PFSK-1 (cell line): ENCODE results near the gene IL1RN.
A peak's percentile ranks its signal among the peaks of the same experiment; 100 is the strongest.

Source experiments
- FOXP2 ChIP-seq: optimal IDR thresholded peaks from 2 replicates; pipeline ENCODE3; 2011; ENCODE audit warnings: borderline replicate concordance, control low read depth, inconsistent platforms; ENCODE audit not compliant: insufficient read depth; ENCODE audit errors: extremely low read length, extremely low read depth
- POLR2AphosphoS5 ChIP-seq: IDR thresholded peaks from 2 replicates; pipeline ENCODE4 v1.6.1; 2012; ENCODE audit warnings: low read depth, mild to moderate bottlenecking, control low read depth, low read length, moderate library complexity
- REST ChIP-seq, 2 experiments: IDR thresholded peaks; 2 replicates each; pipeline versions ENCODE4 v1.6.1 to v1.8.0; 2011 to 2012; ENCODE audit warnings: low read depth in 2 of 2, low read length in 2 of 2, control low read depth in 1 of 2, inconsistent platforms in 1 of 2, mild to moderate bottlenecking in 1 of 2, moderate library complexity in 1 of 2; ENCODE audit not compliant: insufficient read depth in 1 of 2
- SIN3A ChIP-seq: IDR thresholded peaks from 2 replicates; pipeline ENCODE4 v1.6.1; 2012; ENCODE audit warnings: mild to moderate bottlenecking, low read length, moderate library complexity, borderline replicate concordance; ENCODE audit not compliant: insufficient read depth
- TAF1 ChIP-seq: IDR thresholded peaks from 2 replicates; pipeline ENCODE4 v1.6.1; 2012; ENCODE audit warnings: low read length, control low read depth, borderline replicate concordance; ENCODE audit not compliant: insufficient read depth

IL1RN gene

GRCh38 chr2:113088213-113088992 is 39.0 kb upstream of the IL1RN start:
- TF ChIP-seq TAF1: no peak
- no peak for TF ChIP-seq FOXP2
- peak in 1 of 2 experiments; percentile 71; a peak in 2 of 4 replicates for TF ChIP-seq REST (IDR thresholded peaks at IDR 0.05; ENCODE audit: insufficient read depth in 1 of 2, low read depth in 2 of 2, low read length in 2 of 2)
- TF ChIP-seq SIN3A: no peak
- no peak for TF ChIP-seq POLR2AphosphoS5

GRCh38 chr2:113089916-113090315 is 37.5 kb upstream of the IL1RN start:
- TF ChIP-seq TAF1: no peak

GRCh38 chr2:113091231-113091896 is 36.0 kb upstream of the IL1RN start:
- no peak for TF ChIP-seq SIN3A
- no peak for TF ChIP-seq TAF1
- TF ChIP-seq FOXP2: no peak
- TF ChIP-seq POLR2AphosphoS5: no peak
- TF ChIP-seq REST (IDR thresholded peaks at IDR 0.05; ENCODE audit: insufficient read depth in 1 of 2, low read depth in 2 of 2, low read length in 2 of 2): no peak

- TF ChIP-seq SIN3A: no peak
- no peak for TF ChIP-seq FOXP2
- no peak for TF ChIP-seq REST (IDR thresholded peaks at IDR 0.05; ENCODE audit: insufficient read depth in 1 of 2, low read depth in 2 of 2, low read length in 2 of 2)
- TF ChIP-seq TAF1: no peak
- TF ChIP-seq POLR2AphosphoS5: no peak
Measured at GRCh38 chr2:113092864-113093612, 34.4 kb upstream of the IL1RN start.

- TF ChIP-seq FOXP2: no peak
- TF ChIP-seq REST (IDR thresholded peaks at IDR 0.05; ENCODE audit: insufficient read depth in 1 of 2, low read depth in 2 of 2, low read length in 2 of 2): no peak
- TF ChIP-seq SIN3A: no peak
- TF ChIP-seq POLR2AphosphoS5: no peak
- no peak for TF ChIP-seq TAF1
Measured at GRCh38 chr2:113093613-113093977, 33.8 kb upstream of the IL1RN start.
